Esophagus (tissue), 2 donors: ENCODE results near the gene UBE3B. TPM values are rescaled to one million over a fixed set of nuclear protein-coding genes. Genes with fewer than 3 reads are reported as not detected.

ENCODE experiments used
- H3K27ac ChIP-seq, 2 donors: one replicate each; pipeline ENCODE4 v1.5.1; 2013; ENCODE audit warnings: low read depth in 2 of 2, mild to moderate bottlenecking in 2 of 2, inconsistent platforms in 1 of 2, low read length in 1 of 2, moderate library complexity in 1 of 2
- H3K27me3 ChIP-seq, 2 donors: one replicate each; pipeline ENCODE4 v1.6.1; 2013; ENCODE audit warnings: low read length in 2 of 2, control low read depth in 1 of 2, mild to moderate bottlenecking in 1 of 2; ENCODE audit not compliant: insufficient read depth in 2 of 2, control insufficient read depth in 1 of 2
- H3K36me3 ChIP-seq, 2 donors: one replicate each; pipeline ENCODE4 v1.6.1; 2013; ENCODE audit warnings: low read length in 1 of 2; ENCODE audit not compliant: control insufficient read depth in 2 of 2, insufficient read depth in 2 of 2
- H3K4me1 ChIP-seq, 2 donors: one replicate each; pipeline ENCODE4 v1.6.1; 2013; ENCODE audit warnings: low read length in 1 of 2; ENCODE audit not compliant: control insufficient read depth in 2 of 2, insufficient read depth in 2 of 2
- H3K4me3 ChIP-seq, 2 donors: one replicate each; pipeline ENCODE4 v1.5.1; 2013; ENCODE audit warnings: low read length in 2 of 2, mild to moderate bottlenecking in 2 of 2, low read depth in 1 of 2, moderate library complexity in 1 of 2
- H3K9me3 ChIP-seq, 2 donors: one replicate each; pipeline ENCODE4 v1.6.1; 2013; ENCODE audit warnings: mild to moderate bottlenecking in 2 of 2, low read depth in 1 of 2, low read length in 1 of 2, moderate library complexity in 1 of 2; ENCODE audit not compliant: control insufficient read depth in 2 of 2, insufficient read depth in 1 of 2
- WGBS, 2 donors: extraction: QIAGEN DNeasy Blood & Tissue Kit; methylation state at CpG; one replicate each; pipeline ENCODE4 v1.1.7; 2013; 5-methylcytosine and 5-hydroxymethylcytosine counted together
- polyA plus RNA-seq, 2 donors: library from polyadenylated mRNA; stranded (reverse); fragments of 200-250 nt; gene quantifications; one replicate each; pipeline ENCODE4 v1.2.3, GENCODE V29; 2013
- donor health status: healthy with polysubstance abuse.
- donor health status: Bipolar disorder and iron deficiency.

UBE3B gene
- polyA plus RNA-seq, 2 donors, result 12.6 to 14.0 TPM

GRCh38 chr12:109527489-109528123 lies 50.2 kb downstream of the UBE3B start:
- H3K27me3 ChIP-seq, result no peaks in the 10 kb centered on the region
- no peak overlapping the region for H3K4me3 ChIP-seq
- H3K4me1 ChIP-seq, result no peaks in the 10 kb centered on the region
- 83 to 88% methylated on average over 8 of the region's 8 CpGs for WGBS, 2 donors
- H3K9me3 ChIP-seq, result no peaks in the 10 kb centered on the region
- H3K27ac ChIP-seq, result no peak overlapping the region
- peaks cover 18 to 39% of the 10 kb centered on the region in 2 donors for H3K36me3 ChIP-seq

- H3K27ac ChIP-seq, result no peak overlapping the region
- no peaks in the 10 kb centered on the region for H3K27me3 ChIP-seq
- no peaks in the 10 kb centered on the region for H3K9me3 ChIP-seq
- peaks cover 18 to 33% of the 10 kb centered on the region in 2 donors for H3K36me3 ChIP-seq
- no peak overlapping the region for H3K4me3 ChIP-seq
- 79% methylated on average over 19 of the region's 19 CpGs for WGBS, 2 donors
- no peaks in the 10 kb centered on the region for H3K4me1 ChIP-seq
These were observed 52.5 kb downstream of the UBE3B start for GRCh38 chr12:109529691-109530640.

- Histone ChIP-seq H3K36me3 (peaks cover 23 to 41% of the 10 kb centered on the region in 2 donors), H3K27me3 (no peaks in the 10 kb centered on the region), H3K4me3 (no peak overlapping the region), H3K4me1 (no peaks in the 10 kb centered on the region), H3K9me3 (no peaks in the 10 kb centered on the region), H3K27ac (no peak overlapping the region)
- 73 to 83% methylated on average over 2 of the region's 2 CpGs for WGBS, 2 donors
These were observed 54.0 kb downstream of the UBE3B start for GRCh38 chr12:109531411-109531810.

- Histone ChIP-seq H3K27ac (no peak overlapping the region), H3K27me3 (no peaks in the 10 kb centered on the region), H3K4me3 (no peak overlapping the region), H3K36me3 (peaks cover 21 to 35% of the 10 kb centered on the region in 2 donors), H3K4me1 (no peaks in the 10 kb centered on the region), H3K9me3 (no peaks in the 10 kb centered on the region)
- WGBS, 2 donors, result 88 to 91% methylated on average over 24 of the region's 24 CpGs
These were observed 55.5 kb downstream of the UBE3B start for GRCh38 chr12:109532721-109533486.

GRCh38 chr12:109533487-109533740 lies 56.0 kb downstream of the UBE3B start:
- H3K36me3 ChIP-seq, result peaks cover 20 to 33% of the 10 kb centered on the region in 2 donors

GRCh38 chr12:109534456-109534855 lies 57.0 kb downstream of the UBE3B start:
- Histone ChIP-seq H3K27me3 (no peaks in the 10 kb centered on the region), H3K9me3 (no peaks in the 10 kb centered on the region), H3K4me3 (no peak overlapping the region), H3K36me3 (peaks cover 20 to 32% of the 10 kb centered on the region in 2 donors), H3K27ac (no peak overlapping the region), H3K4me1 (no peaks in the 10 kb centered on the region)
- 93% methylated on average over 11 to 15 of the region's 15 CpGs for WGBS, 2 donors

More at GRCh38 chr12:109533487-109533740, 56.0 kb downstream of the UBE3B start:
- 93 to 94% methylated on average over 8 of the region's 8 CpGs for WGBS, 2 donors
- Histone ChIP-seq H3K9me3 (no peaks in the 10 kb centered on the region), H3K4me3 (no peak overlapping the region), H3K4me1 (no peaks in the 10 kb centered on the region), H3K27me3 (no peaks in the 10 kb centered on the region), H3K27ac (no peak overlapping the region)

- Histone ChIP-seq H3K27me3 (no peaks in the 10 kb centered on the region), H3K4me1 (no peaks in the 10 kb centered on the region), H3K4me3 (no peak overlapping the region), H3K36me3 (peaks cover 20 to 31% of the 10 kb centered on the region in 2 donors), H3K27ac (no peak overlapping the region), H3K9me3 (no peaks in the 10 kb centered on the region)
- 89 to 91% methylated on average over 25 of the region's 25 CpGs for WGBS, 2 donors
These were observed 57.9 kb downstream of the UBE3B start for GRCh38 chr12:109535231-109535862.

GRCh38 chr12:109535863-109536250 lies 58.4 kb downstream of the UBE3B start:
- H3K9me3 ChIP-seq, result no peaks in the 10 kb centered on the region
- H3K36me3 ChIP-seq, result peaks cover 20 to 29% of the 10 kb centered on the region in 2 donors
- H3K4me3 ChIP-seq, result no peak overlapping the region
- WGBS, 2 donors, result 86 to 88% methylated on average over 5 of the region's 5 CpGs
- no peak overlapping the region for H3K27ac ChIP-seq
- no peaks in the 10 kb centered on the region for H3K27me3 ChIP-seq
- no peaks in the 10 kb centered on the region for H3K4me1 ChIP-seq

GRCh38 chr12:109537136-109537535 lies 59.7 kb downstream of the UBE3B start:
- 91 to 95% methylated on average over 8 of the region's 8 CpGs for WGBS, 2 donors
- H3K4me1 ChIP-seq, result no peaks in the 10 kb centered on the region
- H3K9me3 ChIP-seq, result no peaks in the 10 kb centered on the region
- no peaks in the 10 kb centered on the region for H3K27me3 ChIP-seq
- H3K4me3 ChIP-seq, result no peak overlapping the region
- H3K36me3 ChIP-seq, result peaks cover 11 to 24% of the 10 kb centered on the region in 2 donors
- no peak overlapping the region for H3K27ac ChIP-seq
